ENCODE data around the gene SLC41A1.
A peak's percentile ranks its signal among the peaks of the same experiment; 100 is the strongest.

SLC41A1 gene

GRCh38 chr1:205769641-205770365 lies 43.2 kb downstream of the SLC41A1 start:
- H3K9ac ChIP-seq (ENCODE audit: low read depth, low read length), result no peak overlapping the region
- H3K36me3 ChIP-seq (ENCODE audit: insufficient read depth, low read length), result no peaks in the 10 kb centered on the region
- no peaks in the 10 kb centered on the region for H3K9me3 ChIP-seq (ENCODE audit: control insufficient read depth, insufficient read depth, low read length)
- H3K4me1 ChIP-seq (ENCODE audit: insufficient read depth, low read length), result peaks cover 12% of the 10 kb centered on the region; the same call in 1 of the 2 replicates

GRCh38 chr1:205767248-205767647 lies 45.8 kb downstream of the SLC41A1 start:
- Histone ChIP-seq H3K9me3 (ENCODE audit: control insufficient read depth, insufficient read depth, low read length) (no peaks in the 10 kb centered on the region), H3K4me1 (ENCODE audit: insufficient read depth, low read length) (peaks cover 7% of the 10 kb centered on the region; the same call in 1 of the 2 replicates), H3K36me3 (ENCODE audit: insufficient read depth, low read length) (no peaks in the 10 kb centered on the region), H3K9ac (ENCODE audit: low read depth, low read length) (no peak overlapping the region)

DNA sequence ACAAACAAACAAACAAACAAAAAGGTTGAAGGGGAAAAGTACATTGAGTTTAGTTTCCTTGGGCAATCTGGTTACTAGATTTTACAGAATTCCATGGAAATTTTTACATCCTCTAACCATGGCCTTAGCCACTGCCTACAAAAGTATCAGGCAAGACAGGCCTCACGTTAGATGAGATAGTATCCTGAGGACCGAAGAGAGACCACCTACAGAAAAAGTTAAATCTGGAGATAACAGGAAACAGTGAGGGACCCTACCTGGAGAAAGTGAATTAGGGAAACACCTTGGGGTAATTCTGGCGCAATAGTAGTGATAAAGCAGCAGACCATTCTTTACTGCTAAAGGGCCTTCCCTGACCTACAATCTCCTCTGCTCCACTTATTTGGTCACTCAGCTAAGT lies 46.4 kb downstream of the SLC41A1 start:
- H3K9me3 ChIP-seq (ENCODE audit: control insufficient read depth, insufficient read depth, low read length), result no peaks in the 10 kb centered on the region
- H3K4me1 ChIP-seq (ENCODE audit: insufficient read depth, low read length), result peaks cover 7% of the 10 kb centered on the region; the same call in 1 of the 2 replicates
- H3K36me3 ChIP-seq (ENCODE audit: insufficient read depth, low read length), result no peaks in the 10 kb centered on the region
- H3K9ac ChIP-seq (ENCODE audit: low read depth, low read length), result no peak overlapping the region

GRCh38 chr1:205766038-205766437 lies 47.0 kb downstream of the SLC41A1 start:
- Histone ChIP-seq H3K36me3 (ENCODE audit: insufficient read depth, low read length) (no peaks in the 10 kb centered on the region), H3K9ac (ENCODE audit: low read depth, low read length) (no peak overlapping the region), H3K9me3 (ENCODE audit: control insufficient read depth, insufficient read depth, low read length) (no peaks in the 10 kb centered on the region), H3K4me1 (ENCODE audit: insufficient read depth, low read length) (peaks cover 7% of the 10 kb centered on the region; the same call in 1 of the 2 replicates)

- Histone ChIP-seq H3K36me3 (ENCODE audit: insufficient read depth, low read length) (no peaks in the 10 kb centered on the region), H3K9ac (ENCODE audit: low read depth, low read length) (no peak overlapping the region), H3K9me3 (ENCODE audit: control insufficient read depth, insufficient read depth, low read length) (no peaks in the 10 kb centered on the region), H3K4me1 (ENCODE audit: insufficient read depth, low read length) (0 out of 2 replicates have a peak, but pooled peaks cover under 1% of the 10 kb centered on the region)
Observed at GRCh38 chr1:205764578-205764977, 48.4 kb downstream of the SLC41A1 start.

- no peaks in the 10 kb centered on the region for H3K4me1 ChIP-seq (ENCODE audit: insufficient read depth, low read length)
- H3K9me3 ChIP-seq (ENCODE audit: control insufficient read depth, insufficient read depth, low read length), result no peaks in the 10 kb centered on the region
- no peaks in the 10 kb centered on the region for H3K36me3 ChIP-seq (ENCODE audit: insufficient read depth, low read length)
- H3K9ac ChIP-seq (ENCODE audit: low read depth, low read length), result no peak overlapping the region
Observed at GRCh38 chr1:205763980-205764379, 49.0 kb downstream of the SLC41A1 start.

DNA sequence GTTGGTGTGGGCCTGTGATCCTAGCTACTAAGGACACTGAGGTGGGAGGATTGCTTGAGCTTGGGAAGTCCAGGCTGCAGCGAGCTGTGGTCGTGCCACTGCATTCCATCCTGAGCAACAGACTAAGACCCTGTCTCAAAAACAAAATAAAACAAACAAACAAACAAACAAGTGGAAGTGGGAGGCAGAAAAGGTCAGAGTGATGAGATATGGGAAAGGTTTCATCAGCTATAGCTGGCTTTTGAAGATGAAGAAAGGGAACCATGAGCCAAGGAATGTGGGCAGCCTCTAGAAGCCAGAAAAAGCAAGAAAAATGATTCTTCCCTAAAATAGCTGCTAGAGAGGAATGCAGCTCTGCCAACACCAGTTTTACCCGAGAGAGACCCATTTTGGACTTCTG lies 52.4 kb downstream of the SLC41A1 start:
- no peaks in the 10 kb centered on the region for H3K36me3 ChIP-seq (ENCODE audit: insufficient read depth, low read length)
- H3K4me1 ChIP-seq (ENCODE audit: insufficient read depth, low read length), result no peaks in the 10 kb centered on the region
- no peaks in the 10 kb centered on the region for H3K9me3 ChIP-seq (ENCODE audit: control insufficient read depth, insufficient read depth, low read length)
- H3K9ac ChIP-seq (ENCODE audit: low read depth, low read length), result no peak overlapping the region

DNA sequence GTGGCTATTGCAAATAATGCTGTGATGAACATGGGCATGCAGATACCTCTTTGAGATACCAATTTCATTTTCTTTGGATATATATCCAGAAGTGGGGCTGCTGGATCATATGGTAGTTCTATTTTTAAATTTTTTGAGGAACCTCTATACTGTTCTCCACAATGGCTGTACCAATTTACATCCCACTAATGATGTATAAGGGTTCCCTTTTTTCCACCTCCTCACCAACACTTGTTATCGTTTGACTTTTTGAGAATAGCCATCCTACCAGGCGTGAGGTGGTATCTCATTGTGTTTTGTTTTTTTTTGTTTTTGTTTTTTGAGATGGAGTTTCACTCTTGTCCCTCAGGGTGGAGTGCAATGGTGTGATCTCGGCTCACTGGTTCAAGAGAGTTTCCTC lies 56.4 kb downstream of the SLC41A1 start:
- Histone ChIP-seq H3K9me3 (ENCODE audit: control insufficient read depth, insufficient read depth, low read length) (no peaks in the 10 kb centered on the region), H3K36me3 (ENCODE audit: insufficient read depth, low read length) (no peaks in the 10 kb centered on the region), H3K4me1 (ENCODE audit: insufficient read depth, low read length) (no peaks in the 10 kb centered on the region), H3K9ac (ENCODE audit: low read depth, low read length) (no peak overlapping the region)

DNA sequence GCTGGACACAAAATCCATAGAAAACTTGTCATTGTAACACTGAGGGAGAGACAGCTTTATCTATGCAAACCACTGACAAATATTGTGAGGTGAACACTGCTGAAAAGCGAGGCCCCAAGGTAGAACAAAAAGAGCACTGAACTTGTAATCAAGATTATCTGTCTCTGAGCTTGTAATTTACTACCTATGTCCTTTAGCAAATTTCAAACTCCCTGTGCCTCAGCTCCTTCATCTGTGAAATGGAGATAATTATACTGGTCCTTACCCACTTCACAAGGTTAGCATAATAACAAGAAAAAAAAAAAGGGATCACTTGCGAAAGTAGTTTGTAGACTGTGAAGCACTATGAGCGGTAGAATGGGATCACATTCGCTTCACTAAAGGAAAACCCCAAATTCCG lies 58.1 kb downstream of the SLC41A1 start:
- Histone ChIP-seq H3K9ac (ENCODE audit: low read depth, low read length) (no peak overlapping the region), H3K9me3 (ENCODE audit: control insufficient read depth, insufficient read depth, low read length) (no peaks in the 10 kb centered on the region), H3K4me1 (ENCODE audit: insufficient read depth, low read length) (no peaks in the 10 kb centered on the region), H3K36me3 (ENCODE audit: insufficient read depth, low read length) (no peaks in the 10 kb centered on the region)

DNA sequence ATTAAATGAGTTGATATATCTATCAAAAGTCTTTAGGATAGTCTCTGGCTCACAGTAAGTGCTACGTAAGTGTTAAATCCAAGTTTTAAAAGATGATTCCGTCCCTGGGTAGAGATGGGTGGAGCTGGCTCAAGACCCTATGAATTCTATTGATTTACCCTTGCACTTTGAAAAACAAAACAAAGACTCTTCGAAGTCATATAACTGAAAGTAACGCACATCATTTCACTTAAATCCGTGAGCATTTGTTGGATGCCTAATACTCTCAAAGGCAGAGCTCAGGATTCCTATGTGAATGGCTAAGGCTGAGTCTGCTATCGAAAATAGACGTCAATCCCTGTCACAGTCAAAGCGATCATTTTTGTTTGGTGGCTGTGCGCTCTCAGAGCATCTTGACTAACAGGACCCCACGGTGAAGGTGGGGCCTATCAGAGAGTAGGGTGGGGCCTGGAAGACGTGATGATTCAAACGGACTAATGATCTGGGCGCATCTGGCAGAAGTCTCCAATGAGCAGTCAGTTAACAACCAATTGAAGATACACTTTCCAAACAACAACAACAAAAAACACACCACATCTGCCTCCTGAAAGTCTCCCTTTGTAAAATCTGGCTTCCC lies 61.9 kb downstream of the SLC41A1 start:
- H3K36me3 ChIP-seq (ENCODE audit: insufficient read depth, low read length), result no peaks in the 10 kb centered on the region
- H3K9me3 ChIP-seq (ENCODE audit: control insufficient read depth, insufficient read depth, low read length), result no peaks in the 10 kb centered on the region
- H3K4me1 ChIP-seq (ENCODE audit: insufficient read depth, low read length), result peaks cover 14% of the 10 kb centered on the region
- peak overlapping the region; percentile 51; the same call in 1 of the 2 replicates for H3K9ac ChIP-seq (ENCODE audit: low read depth, low read length)

DNA sequence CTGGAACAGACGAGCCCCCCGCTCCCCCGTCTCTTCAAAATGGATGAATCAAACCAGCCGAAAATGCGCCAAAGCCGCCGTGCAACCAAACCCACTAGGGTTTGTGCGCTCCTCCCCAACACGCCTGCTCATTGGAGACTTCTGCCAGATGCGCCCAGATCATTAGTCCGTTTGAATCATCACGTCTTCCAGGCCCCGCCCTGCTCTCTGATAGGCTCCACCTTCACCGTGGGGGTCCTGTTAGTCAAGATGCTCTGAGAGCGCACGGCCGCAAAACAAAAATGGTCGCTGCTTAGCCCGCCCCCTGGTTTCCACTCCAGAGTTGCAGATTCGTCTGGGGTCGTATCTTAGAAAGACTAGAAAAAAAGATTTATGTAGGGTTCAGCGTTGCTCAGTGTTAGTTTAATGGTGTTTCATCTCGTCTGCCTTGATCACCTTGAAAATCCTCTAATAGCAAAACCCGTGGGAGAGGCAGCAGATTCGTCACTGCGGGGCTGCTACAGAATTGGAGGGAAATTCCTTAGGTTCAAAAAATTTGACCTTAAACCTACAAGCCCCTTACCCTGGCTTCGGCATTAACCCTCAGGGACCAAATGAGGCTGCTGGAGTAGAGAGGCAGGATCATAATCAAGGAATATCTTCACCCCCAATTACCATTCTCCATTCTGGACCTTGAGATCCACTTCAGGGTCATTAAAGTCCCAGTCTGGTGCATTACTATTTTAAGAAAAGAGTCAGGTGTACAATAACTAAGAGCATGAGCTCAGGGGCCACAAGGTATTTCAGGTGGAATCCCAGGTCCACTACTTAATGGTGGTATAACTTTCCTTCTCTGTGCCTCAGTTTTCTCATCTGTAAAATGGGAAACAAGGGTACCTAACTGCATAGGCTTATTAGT lies 62.6 kb downstream of the SLC41A1 start, which contains the start of gene NUCKS1:
TSS of gene NUCKS1 (minus strand) at position 45 of the 898 bp plus-strand sequence. CDS start 209 bp downstream, outside the sequence.
- Histone ChIP-seq H3K9me3 (ENCODE audit: control insufficient read depth, insufficient read depth, low read length) (no peaks in the 10 kb centered on the region), H3K4me1 (ENCODE audit: insufficient read depth, low read length) (peaks cover 14% of the 10 kb centered on the region), H3K36me3 (ENCODE audit: insufficient read depth, low read length) (no peaks in the 10 kb centered on the region), H3K9ac (ENCODE audit: low read depth, low read length) (peak within 1 kb of the TSS; percentile 76)

DNA sequence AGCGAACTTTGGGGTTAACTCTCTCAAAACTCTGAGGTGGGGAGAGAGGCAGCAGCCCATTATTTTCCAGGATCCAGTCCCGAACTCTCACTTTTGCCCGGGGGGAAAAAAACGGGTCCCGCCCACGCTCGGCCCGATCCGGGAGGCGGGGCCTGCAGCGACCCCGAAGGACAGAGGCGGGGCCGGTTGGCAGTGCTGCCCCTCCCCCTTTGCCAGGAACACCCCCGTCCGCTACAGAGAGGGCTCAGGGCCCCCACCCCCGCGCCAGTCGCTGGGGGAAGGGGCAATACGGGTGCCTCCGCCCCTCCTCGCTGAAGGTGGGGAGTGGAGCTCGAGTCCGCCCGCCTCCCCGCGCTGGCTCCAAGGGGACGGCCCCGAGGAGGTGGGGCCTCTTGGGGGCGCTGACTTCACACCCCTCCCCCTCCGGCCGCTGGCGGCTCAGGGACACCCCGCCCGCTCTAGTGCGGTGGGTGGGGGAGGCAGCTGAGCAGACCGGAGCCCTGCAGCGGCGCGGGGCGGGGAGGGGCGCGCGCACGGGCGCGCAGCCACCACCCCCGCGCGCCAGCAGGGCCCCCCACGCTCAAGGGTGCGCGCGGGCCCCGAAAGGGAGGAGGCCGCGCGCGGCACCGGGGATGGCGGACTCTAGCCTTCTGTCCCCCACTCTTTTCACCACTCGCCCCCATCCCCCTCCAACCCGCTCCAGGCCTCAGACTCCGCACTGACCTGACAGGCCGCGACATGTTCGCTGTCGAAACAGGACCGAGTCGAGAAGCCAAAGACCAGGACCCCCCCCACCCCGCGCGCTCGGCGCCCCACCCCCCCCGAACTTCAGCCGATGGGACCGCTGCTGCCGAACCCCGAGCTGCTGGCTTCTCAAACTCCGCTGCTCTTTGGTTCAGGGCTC lies 63.5 kb downstream of the SLC41A1 start:
- H3K9me3 ChIP-seq (ENCODE audit: control insufficient read depth, insufficient read depth, low read length), result no peaks in the 10 kb centered on the region

DNA sequence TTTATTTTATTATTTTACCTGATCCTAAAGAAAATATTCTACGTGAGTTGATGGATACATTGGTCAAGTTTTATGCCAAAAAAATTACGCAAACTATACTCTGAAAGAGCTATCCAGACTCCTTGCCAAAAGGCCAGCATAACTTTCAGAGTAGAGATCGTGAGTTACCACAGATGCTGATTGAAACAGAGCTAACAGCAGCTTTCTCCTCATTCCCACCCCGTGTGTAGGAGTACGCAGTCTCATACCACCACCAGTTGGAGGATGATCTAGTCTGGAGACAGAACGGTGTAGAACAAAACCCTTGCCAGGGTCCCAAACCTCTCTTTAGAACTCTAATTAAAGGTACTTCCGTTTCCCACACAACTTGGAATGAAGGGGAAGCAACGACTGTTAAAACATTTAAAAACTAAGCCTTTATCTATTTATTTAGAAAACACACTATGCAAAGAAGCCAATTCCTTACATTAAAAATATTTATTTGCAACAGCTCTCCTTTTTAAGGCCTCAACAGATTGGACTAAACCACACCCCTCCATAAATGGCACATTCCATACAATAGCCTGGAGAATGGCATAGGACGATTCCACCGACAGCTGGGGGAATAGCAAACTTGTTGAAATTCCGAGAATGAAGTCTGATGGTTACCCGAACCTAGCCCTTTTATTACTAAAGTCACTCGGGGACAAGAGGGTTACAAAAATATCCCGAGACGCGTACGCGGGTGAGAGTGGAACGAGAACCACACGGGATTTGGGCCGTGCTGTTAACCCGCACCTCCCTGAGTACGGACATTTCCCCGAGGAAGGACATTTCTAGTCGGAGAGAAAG lies 64.4 kb downstream of the SLC41A1 start:
- Histone ChIP-seq H3K36me3 (ENCODE audit: insufficient read depth, low read length) (no peaks in the 10 kb centered on the region), H3K4me1 (ENCODE audit: insufficient read depth, low read length) (peaks cover 23% of the 10 kb centered on the region), H3K9ac (ENCODE audit: low read depth, low read length) (peak overlapping the region; percentile 76), H3K9me3 (ENCODE audit: control insufficient read depth, insufficient read depth, low read length) (no peaks in the 10 kb centered on the region)

More for the DNA sequence above, 63.5 kb downstream of the SLC41A1 start:
- Histone ChIP-seq H3K36me3 (ENCODE audit: insufficient read depth, low read length) (no peaks in the 10 kb centered on the region), H3K4me1 (ENCODE audit: insufficient read depth, low read length) (peaks cover 14% of the 10 kb centered on the region), H3K9ac (ENCODE audit: low read depth, low read length) (peak overlapping the region; percentile 76)
